Ascending aorta (tissue), 2 donors: Measurements from ENCODE around the gene EIF4A2. TPM values are rescaled to one million over a fixed set of nuclear protein-coding genes. Genes with fewer than 3 reads are reported as not detected.

Experiments
- DNase-seq, 2 donors: peaks; one replicate each; pipeline ENCODE4 v3.0.0-alpha.2; 2019; ENCODE audit warnings: low spot score in 2 of 2
- H3K27ac ChIP-seq, 2 donors: fragments of 200-600 bp; sonication (generic); one replicate each; pipeline ENCODE4 v1.5.1; 2016 to 2017; ENCODE audit warnings: mild to moderate bottlenecking in 1 of 2
- H3K27me3 ChIP-seq: fragments of 200-600 bp; sonication (generic); one replicate; pipeline ENCODE4 v1.5.1; 2017
- H3K36me3 ChIP-seq, 2 donors: fragments of 200-600 bp; sonication (generic); one replicate each; pipeline ENCODE4 v1.5.1; 2016
- H3K4me1 ChIP-seq, 2 donors: fragments of 200-600 bp; sonication (generic); one replicate each; pipeline ENCODE4 v1.5.1; 2016 to 2017; ENCODE audit warnings: mild to moderate bottlenecking in 1 of 2
- H3K4me3 ChIP-seq, 2 donors: fragments of 200-600 bp; sonication (generic); one replicate each; pipeline ENCODE4 v1.5.1; 2016 to 2017; ENCODE audit warnings: mild to moderate bottlenecking in 1 of 2
- H3K9me3 ChIP-seq, 2 donors: fragments of 200-600 bp; sonication (generic); one replicate each; pipeline ENCODE4 v1.5.1; 2016
- CTCF ChIP-seq, 3 experiments: fragments of 200-600 bp in 2 of 3; fragments of 450-650 bp in 1 of 3; sonication (generic) in 2 of 3; IDR thresholded peaks; one replicate each; pipeline ENCODE4 v1.5.1; 2016 to 2019; ENCODE audit warnings: antibody characterized with exemption in 3 of 3, mild to moderate bottlenecking in 1 of 3, moderate library complexity in 1 of 3
- intact Hi-C: fragments of 100-400 bp; cut with DNase I; formaldehyde crosslinking; loops from one replicate; pipeline ENCODE4 v1.15.1; 2023
- total RNA-seq: library from RNA; depleted of rRNA; stranded (reverse); fragments of >200 nt; gene quantifications from one replicate; pipeline ENCODE4 v1.1.0, GENCODE V29; 2016

The EIF4A2 gene
- total RNA-seq, 1 donor from 2014 or later, result 260 TPM

GRCh38 chr3:186759231-186759930 lies 24.0 kb upstream of the EIF4A2 start:
- intact Hi-C loops, result no loop called here
- no peak for DNase-seq
- no peaks in the 10 kb centered on the region for H3K9me3 ChIP-seq
- H3K4me3 ChIP-seq, result no peak overlapping the region
- H3K36me3 ChIP-seq, result no peaks in the 10 kb centered on the region
- TF ChIP-seq CTCF (IDR thresholded peaks at IDR 0.05), result no peak
- H3K27me3 ChIP-seq, result no peaks in the 10 kb centered on the region
- H3K4me1 ChIP-seq, result no peaks in the 10 kb centered on the region
- no peak overlapping the region for H3K27ac ChIP-seq

GRCh38 chr3:186760141-186760833 lies 23.1 kb upstream of the EIF4A2 start:
- Histone ChIP-seq H3K9me3 (no peaks in the 10 kb centered on the region), H3K27me3 (no peaks in the 10 kb centered on the region), H3K27ac (no peak overlapping the region), H3K36me3 (no peaks in the 10 kb centered on the region), H3K4me1 (no peaks in the 10 kb centered on the region), H3K4me3 (no peak overlapping the region)
- TF ChIP-seq CTCF (IDR thresholded peaks at IDR 0.05), result no peak
- no peak for DNase-seq
- intact Hi-C loops, result no loop called here

DNA sequence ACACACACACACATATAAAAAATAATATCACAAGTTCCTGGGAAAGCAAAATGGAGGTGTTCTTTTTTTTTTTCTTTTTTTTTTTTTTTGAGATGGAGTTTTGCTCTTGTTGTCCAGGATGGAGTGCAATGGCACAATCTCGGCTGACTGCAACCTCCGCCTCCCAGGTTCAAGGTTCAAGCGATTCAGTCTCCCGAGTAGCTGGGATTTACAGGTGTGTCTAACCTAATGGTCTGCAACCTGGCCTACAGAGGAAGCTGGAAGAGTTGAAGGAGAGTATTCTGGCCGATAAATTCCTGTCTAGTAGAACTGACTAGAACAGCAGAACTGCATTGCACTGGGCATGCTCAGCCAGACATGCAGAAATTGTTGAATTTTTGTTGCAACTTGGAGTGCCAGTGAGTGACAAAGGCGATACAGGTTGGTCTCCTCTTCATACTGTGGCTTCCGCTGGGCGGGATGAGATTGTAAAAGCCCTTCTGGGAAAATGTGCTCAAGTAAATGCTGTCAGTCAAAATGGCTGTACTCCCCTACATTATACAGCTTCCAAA lies 22.4 kb upstream of the EIF4A2 start:
- Histone ChIP-seq H3K9me3 (no peaks in the 10 kb centered on the region), H3K4me1 (no peaks in the 10 kb centered on the region), H3K4me3 (no peak overlapping the region), H3K27me3 (no peaks in the 10 kb centered on the region), H3K36me3 (no peaks in the 10 kb centered on the region), H3K27ac (no peak overlapping the region)
- intact Hi-C loops, result no loop called here
- DNase-seq, result no peak
- no peak for TF ChIP-seq CTCF (IDR thresholded peaks at IDR 0.05)

DNA sequence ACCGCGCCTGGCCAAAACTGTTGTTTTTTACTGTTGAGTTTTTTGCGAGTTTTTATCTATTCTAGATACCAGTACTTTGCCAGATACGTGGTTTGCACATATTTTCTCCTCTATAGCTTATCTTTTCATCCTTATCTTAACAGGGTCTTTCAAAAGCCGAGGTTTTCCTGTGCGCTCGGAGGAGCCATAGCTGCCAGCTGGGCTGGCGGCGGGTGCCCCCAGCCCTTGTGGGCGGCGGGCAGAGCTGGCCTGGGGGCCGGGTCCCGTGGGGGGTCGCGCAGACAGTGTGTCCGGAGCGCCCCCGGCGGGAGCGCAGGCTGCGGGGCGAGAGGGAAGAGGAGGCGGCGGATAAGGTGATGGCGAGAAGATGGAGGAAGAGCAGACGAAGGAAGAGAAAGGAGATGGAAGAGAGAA lies 11.1 kb upstream of the EIF4A2 start:
- Histone ChIP-seq H3K27ac (peak overlapping the region in 1 of 2 donors; percentile 60), H3K4me3 (peak overlapping the region; percentile 51 to 83), H3K36me3 (no peaks in the 10 kb centered on the region), H3K9me3 (no peaks in the 10 kb centered on the region), H3K27me3 (no peaks in the 10 kb centered on the region), H3K4me1 (no peaks in the 10 kb centered on the region)
- TF ChIP-seq CTCF (IDR thresholded peaks at IDR 0.05), result no peak
- intact Hi-C loops, result no loop called here
- no peak for DNase-seq

DNA sequence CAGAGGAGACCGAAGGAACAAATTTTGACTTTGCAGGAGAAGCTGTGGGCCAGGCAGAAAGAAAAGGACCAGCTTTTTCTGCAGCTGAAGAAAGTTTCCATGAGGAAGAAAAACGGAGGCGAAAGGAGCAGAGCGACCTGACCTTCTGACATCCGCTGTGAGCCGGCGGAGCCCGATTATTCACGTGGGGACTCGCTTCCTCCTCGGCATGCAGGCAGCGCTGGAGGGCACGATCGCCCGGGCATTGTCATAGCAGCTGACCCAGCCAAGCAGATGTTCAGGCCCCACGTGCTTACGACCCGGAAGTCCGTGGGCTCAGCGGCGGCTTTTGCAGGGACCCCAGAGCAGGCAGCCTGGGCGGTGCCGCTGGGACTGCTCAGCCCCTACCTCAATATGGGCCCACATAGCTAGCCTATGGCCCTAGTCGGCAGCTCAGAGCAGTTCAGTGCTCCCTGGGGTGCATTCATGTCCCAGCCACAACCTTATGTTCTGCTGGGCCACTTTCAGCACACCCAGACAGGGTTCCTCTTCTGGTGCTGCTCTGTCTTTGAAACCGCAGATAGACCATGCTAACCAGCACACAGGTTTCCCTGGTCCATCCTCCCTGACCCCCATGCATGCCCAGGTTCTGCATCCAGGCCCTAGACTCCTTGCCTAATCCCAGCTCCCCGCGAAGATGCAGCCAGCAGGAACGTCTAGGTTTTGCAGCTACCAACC lies 10.5 kb upstream of the EIF4A2 start:
- H3K4me1 ChIP-seq, result no peaks in the 10 kb centered on the region
- no peak for TF ChIP-seq CTCF (IDR thresholded peaks at IDR 0.05)
- DNase-seq, result peak; percentile 57 to 82
- no peaks in the 10 kb centered on the region for H3K36me3 ChIP-seq
- peak overlapping the region; percentile 51 to 83 for H3K4me3 ChIP-seq
- no peaks in the 10 kb centered on the region for H3K27me3 ChIP-seq
- intact Hi-C loops, result no loop called here
- H3K9me3 ChIP-seq, result no peaks in the 10 kb centered on the region
- H3K27ac ChIP-seq, result peak overlapping the region in 1 of 2 donors; percentile 60
